H1 (cell line): ENCODE data around the gene INPP5F. TPM values are rescaled to one million over a fixed set of nuclear protein-coding genes. Genes with fewer than 3 reads are reported as not detected.
A peak's percentile ranks its signal among the peaks of the same experiment; 100 is the strongest.

Experiments
- CTCF ChIA-PET: fragments of 300-600 bp; sonication (Branson Sonifier 250); formaldehyde crosslinking; loops from one replicate; lab custom pipeline; 2021; ENCODE audit not compliant: partially characterized antibody; lab: Charles Lee
- POLR2A ChIA-PET: fragments of 300-600 bp; sonication (Branson Sonifier 250); formaldehyde crosslinking; loops from one replicate; lab custom pipeline; 2021; ENCODE audit warnings: inconsistent platforms; ENCODE audit not compliant: partially characterized antibody; lab: Charles Lee
- DNase-seq, 2 experiments: peaks; one replicate each; pipeline versions ENCODE4 v3.0.0 to v3.0.0-alpha.2; 2010 to 2022; ENCODE audit warnings: low spot score in 2 of 2, low read depth in 1 of 2, mixed read lengths in 1 of 2
- FAIRE-seq: peaks from 2 replicates; lab custom pipeline; 2011; peaks lifted over from hg19 to GRCh38; lab: Jason Lieb, UNC
- H2AFZ ChIP-seq: 2 replicates; pipeline ENCODE4 v1.8.1; 2012; ENCODE audit warnings: low read length, inconsistent platforms
- H2AK5ac ChIP-seq: 2 replicates; pipeline ENCODE4 v1.6.1; 2013; ENCODE audit warnings: low read depth, low read length
- H2BK120ac ChIP-seq: replicated peaks from 2 replicates; pipeline ENCODE3; 2013; ENCODE audit warnings: low read depth, low read length, inconsistent platforms
- H2BK12ac ChIP-seq: 2 replicates; pipeline ENCODE4 v1.6.1; 2013; ENCODE audit warnings: low read depth, low read length
- H2BK15ac ChIP-seq: 2 replicates; pipeline ENCODE4 v1.6.1; 2013; ENCODE audit warnings: low read length
- H2BK20ac ChIP-seq: 2 replicates; pipeline ENCODE4 v1.6.1; 2013; ENCODE audit warnings: low read length
- H2BK5ac ChIP-seq: 2 replicates; pipeline ENCODE4 v1.6.1; 2013; ENCODE audit warnings: low read depth, low read length
- H3K14ac ChIP-seq: 2 replicates; pipeline ENCODE4 v1.6.1; 2013; ENCODE audit warnings: inconsistent platforms; ENCODE audit not compliant: insufficient read length
- H3K18ac ChIP-seq: 2 replicates; pipeline ENCODE4 v1.6.1; 2013; ENCODE audit warnings: low read length; ENCODE audit errors: extremely low read depth
- H3K23ac ChIP-seq: 2 replicates; pipeline ENCODE4 v1.6.1; 2013; ENCODE audit warnings: inconsistent platforms; ENCODE audit not compliant: insufficient read length
- H3K23me2 ChIP-seq: 2 replicates; pipeline ENCODE4 v1.6.1; 2013; ENCODE audit warnings: low read depth, low read length
- H3K27ac ChIP-seq: 2 replicates; pipeline ENCODE4 v1.6.1; 2011; ENCODE audit warnings: low read depth, low read length, inconsistent platforms
- H3K27me3 ChIP-seq, 4 experiments: replicated peaks in 1 of 4; 1 replicate in 1 of 4; 2 replicates in 3 of 4; pipeline versions ENCODE4 v1.6.1 to v1.8.1; 2011 to 2013; ENCODE audit warnings: low read length in 3 of 4, mild to moderate bottlenecking in 3 of 4, inconsistent platforms in 2 of 4, mixed read lengths in 2 of 4, moderate library complexity in 1 of 4; ENCODE audit not compliant: control insufficient read depth in 3 of 4, insufficient read depth in 3 of 4; ENCODE audit errors: extremely low read depth in 1 of 4
- H3K36me3 ChIP-seq, 4 experiments: 2 replicates each; pipeline versions ENCODE4 v1.6.1 to v1.8.1; 2011 to 2013; ENCODE audit warnings: mild to moderate bottlenecking in 4 of 4, low read length in 3 of 4, moderate library complexity in 2 of 4, control low read depth in 1 of 4, inconsistent platforms in 1 of 4; ENCODE audit not compliant: insufficient read depth in 4 of 4, control insufficient read depth in 2 of 4
- H3K4ac ChIP-seq: replicated peaks from 2 replicates; pipeline ENCODE3; 2013; ENCODE audit warnings: low read length, low read depth, mixed read lengths, inconsistent platforms; ENCODE audit not compliant: insufficient read length
- H3K4me1 ChIP-seq, 4 experiments: replicated peaks in 1 of 4; 1 replicate in 1 of 4; 2 replicates in 3 of 4; pipeline versions ENCODE4 v1.6.1 to v1.8.1; 2011 to 2013; ENCODE audit warnings: low read length in 3 of 4, inconsistent platforms in 2 of 4, mixed read lengths in 1 of 4; ENCODE audit not compliant: insufficient read depth in 4 of 4, control insufficient read depth in 3 of 4
- H3K4me2 ChIP-seq, 2 experiments: 2 replicates each; pipeline versions ENCODE4 v1.6.1 to v1.8.1; 2011 to 2013; ENCODE audit warnings: low read depth in 2 of 2, low read length in 2 of 2, control low read depth in 1 of 2, inconsistent platforms in 1 of 2, mild to moderate bottlenecking in 1 of 2; ENCODE audit not compliant: insufficient read depth in 1 of 2
- H3K4me3 ChIP-seq, 4 experiments: fragments of 200-600, 300-600 bp in 1 of 4; sonication (generic), shearing (Covaris generic), sonication (Bioruptor Twin) in 1 of 4; 2 replicates each; pipeline versions ENCODE4 v1.5.1 to v1.8.1; 2011 to 2016; ENCODE audit warnings: low read length in 4 of 4, low read depth in 3 of 4, control low read depth in 2 of 4, inconsistent platforms in 2 of 4, mild to moderate bottlenecking in 2 of 4, mixed read lengths in 1 of 4, moderate library complexity in 1 of 4; ENCODE audit not compliant: insufficient read depth in 2 of 4; ENCODE audit errors: extremely low read depth in 1 of 4
- H3K56ac ChIP-seq: replicated peaks from 2 replicates; pipeline ENCODE3; 2013; ENCODE audit warnings: low read depth, mild to moderate bottlenecking, mixed read lengths, low read length, inconsistent platforms; ENCODE audit not compliant: insufficient read length
- H3K79me1 ChIP-seq: 2 replicates; pipeline ENCODE4 v1.6.1; 2013; ENCODE audit warnings: low read depth, low read length, control low read depth
- H3K79me2 ChIP-seq, 2 experiments: 2 replicates each; pipeline versions ENCODE4 v1.6.1 to v1.8.1; 2012 to 2013; ENCODE audit warnings: low read length in 2 of 2, mild to moderate bottlenecking in 2 of 2, inconsistent platforms in 1 of 2; ENCODE audit not compliant: insufficient read depth in 2 of 2, control insufficient read depth in 1 of 2
- H3K9ac ChIP-seq, 4 experiments: replicated peaks in 1 of 4; 1 replicate in 1 of 4; 2 replicates in 3 of 4; pipeline versions ENCODE4 v1.6.1 to v1.8.1; 2011 to 2013; ENCODE audit warnings: low read depth in 3 of 4, low read length in 3 of 4, control low read depth in 2 of 4, mild to moderate bottlenecking in 2 of 4, moderate library complexity in 2 of 4, inconsistent platforms in 1 of 4; ENCODE audit errors: extremely low read depth in 1 of 4
- H3K9me3 ChIP-seq, 2 experiments: 2 replicates each; pipeline versions ENCODE4 v1.6.1 to v1.8.1; 2012 to 2013; ENCODE audit warnings: mild to moderate bottlenecking in 2 of 2, moderate library complexity in 2 of 2, control low read depth in 1 of 2, inconsistent platforms in 1 of 2, low read depth in 1 of 2, low read length in 1 of 2, mixed read lengths in 1 of 2; ENCODE audit not compliant: insufficient read depth in 2 of 2
- H4K20me1 ChIP-seq, 2 experiments: replicated peaks in 1 of 2; 2 replicates each; pipeline versions ENCODE3 to v1.8.1; 2011 to 2013; ENCODE audit warnings: inconsistent platforms in 2 of 2, low read length in 2 of 2, mild to moderate bottlenecking in 1 of 2; ENCODE audit not compliant: insufficient read depth in 2 of 2, control insufficient read depth in 1 of 2
- H4K5ac ChIP-seq: 2 replicates; pipeline ENCODE4 v1.6.1; 2013; ENCODE audit warnings: low read length, low read depth, mixed read lengths, inconsistent platforms; ENCODE audit not compliant: insufficient read length
- H4K8ac ChIP-seq: 2 replicates; pipeline ENCODE4 v1.8.0; 2013; ENCODE audit warnings: mild to moderate bottlenecking, moderate library complexity, low read length, inconsistent platforms; ENCODE audit not compliant: insufficient read depth; ENCODE audit errors: extremely low read depth
- H4K91ac ChIP-seq: replicated peaks from 2 replicates; pipeline ENCODE3; 2013; ENCODE audit warnings: low read length, mixed read lengths, inconsistent platforms; ENCODE audit not compliant: insufficient read length
- KDM5A ChIP-seq: fragments of 200-600 bp; IDR thresholded peaks from 2 replicates; pipeline ENCODE4 v1.7.1; 2012; ENCODE audit warnings: mild to moderate bottlenecking, low read length, inconsistent platforms, mixed read lengths
- NANOG ChIP-seq: IDR thresholded peaks from 2 replicates; pipeline ENCODE4 v1.6.1; 2011; ENCODE audit warnings: low read length, low read depth, mild to moderate bottlenecking, inconsistent platforms; ENCODE audit not compliant: insufficient read depth, poor library complexity, severe bottlenecking
- POLR2A ChIP-seq, 2 experiments: IDR thresholded peaks; 1 replicate in 1 of 2; 2 replicates in 1 of 2; pipeline ENCODE4 v1.6.1; 2011; ENCODE audit warnings: low read depth in 2 of 2, low read length in 2 of 2, mild to moderate bottlenecking in 2 of 2; ENCODE audit errors: control extremely low read depth in 1 of 2
- RFX5 ChIP-seq: IDR thresholded peaks from 2 replicates; pipeline ENCODE4 v1.6.1; 2011; ENCODE audit warnings: low read depth, low read length, improper control_type of control experiment, borderline replicate concordance
- TEAD4 ChIP-seq: IDR thresholded peaks from 2 replicates; pipeline ENCODE4 v1.6.1; 2012; ENCODE audit warnings: low read depth, low read length, inconsistent platforms, mixed read lengths
- WGBS, 2 experiments: shearing (Covaris generic) in 1 of 2; methylation state at CpG; one replicate each; pipeline versions ENCODE4 v1.1.6 to v1.1.7; 2013 to 2015; ENCODE audit warnings: low lambda C conversion rate in 2 of 2, mixed read lengths in 2 of 2, inconsistent platforms in 1 of 2, low coverage in 1 of 2, missing lambda C conversion rate in 1 of 2; ENCODE audit not compliant: insufficient replicate concordance in 2 of 2, insufficient coverage in 1 of 2, insufficient read length in 1 of 2; ENCODE audit errors: extremely low coverage in 1 of 2, missing lambda C conversion rate in 1 of 2; 5-methylcytosine and 5-hydroxymethylcytosine counted together
- polyA plus RNA-seq, 7 experiments: library from polyadenylated mRNA; depleted of rRNA in 3 of 7; stranded (reverse) in 5 of 7; unstranded in 2 of 7; fragments of >200 nt in 5 of 7; fragments of 200-250 nt in 2 of 7; gene quantifications; 1 replicate in 5 of 7; 2 replicates in 1 of 7; 4 replicates in 1 of 7; pipeline versions ENCODE4 v1.2.1 to v1.2.3, GENCODE V29; 2011 to 2013; ENCODE audit warnings: missing spikeins in 2 of 7, mixed read lengths in 2 of 7
- total RNA-seq: library from RNA; stranded (reverse); fragmentation: NEBNext Ultra II Directional; extraction: Animal tissue kit (Norgen Biotek cat#: 25700); gene quantifications from 2 replicates; pipeline ENCODE4 v1.2.1, GENCODE V29; 2021

The INPP5F gene
- total and polyA plus RNA-seq, 2 of the 8 experiments (the other 6 are each of a cell fraction or from before 2014, with no cell fraction given) = 50.1 to 101 TPM

- H2BK120ac ChIP-seq = no peak overlapping the region
- no peak overlapping the region for H3K56ac ChIP-seq
- H2BK12ac ChIP-seq = no peak overlapping the region
- H3K4me1 ChIP-seq = peaks cover 0 to 4% (median 2%) of the 10 kb centered on the region in 4 experiments; a peak in 2 of 7 replicates
- H4K8ac ChIP-seq = no peak overlapping the region
- no peak overlapping the region for H2AFZ ChIP-seq
- no peak overlapping the region for H3K23ac ChIP-seq
- POLR2A ChIA-PET = no interaction called here
- WGBS, 2 experiments = 84% methylated on average over 4 of the region's 4 CpGs; no CpG with 5 or more reads in 1 of the 2 experiments
- no peaks in the 10 kb centered on the region for H3K9me3 ChIP-seq
- no peak overlapping the region for H3K14ac ChIP-seq
- H3K79me1 ChIP-seq = peaks cover 3% of the 10 kb centered on the region
- FAIRE-seq = no peak
- no peak overlapping the region for H3K4me2 ChIP-seq
- no peak for DNase-seq
- H2BK15ac ChIP-seq = no peak overlapping the region
- H4K91ac ChIP-seq = no peak overlapping the region
- no peaks in the 10 kb centered on the region for H3K36me3 ChIP-seq
- no peak overlapping the region for H3K27ac ChIP-seq
- H3K27me3 ChIP-seq = no peaks in the 10 kb centered on the region; a peak in 1 of 7 replicates
- peak overlapping the region; percentile 14; the same call in 1 of the 2 replicates for H2BK20ac ChIP-seq
- H3K23me2 ChIP-seq = no peaks in the 10 kb centered on the region
- H4K5ac ChIP-seq = no peak overlapping the region
- CTCF ChIA-PET = interaction anchor here (0.9 to 1.9 kb wide), 3 partner anchors 72 to 147 kb away, joined by 3 to 4 read pairs (median 3); no protein-coding TSS in a partner anchor
- no peak overlapping the region for H3K18ac ChIP-seq
- no peak overlapping the region for H2BK5ac ChIP-seq
- H3K9ac ChIP-seq = no peak overlapping the region
- H4K20me1 ChIP-seq = peaks cover 0 to 2% of the 10 kb centered on the region in 2 experiments
- TF ChIP-seq KDM5A (no peak), NANOG (no peak), POLR2A (IDR thresholded peaks at IDR 0.05; ENCODE audit: control extremely low read depth in 1 of 2, low read depth in 2 of 2, low read length in 2 of 2) (no peak), TEAD4 (no peak), RFX5 (no peak)
- no peak overlapping the region for H3K4ac ChIP-seq
- no peak overlapping the region for H3K4me3 ChIP-seq
- no peak overlapping the region for H2AK5ac ChIP-seq
- H3K79me2 ChIP-seq = no peaks in the 10 kb centered on the region
These were observed 29.1 kb downstream of the INPP5F start for GRCh38 chr10:119754936-119755335.
